H1 (cell line): ENCODE results near the gene ALS2CL. TPM values are rescaled to one million over a fixed set of nuclear protein-coding genes. Genes with fewer than 3 reads are reported as not detected.
A peak's percentile ranks its signal among the peaks of the same experiment; 100 is the strongest.

Experiments
- CTCF ChIA-PET: fragments of 300-600 bp; sonication (Branson Sonifier 250); formaldehyde crosslinking; loops from one replicate; lab custom pipeline; 2021; ENCODE audit not compliant: partially characterized antibody; lab: Charles Lee
- POLR2A ChIA-PET: fragments of 300-600 bp; sonication (Branson Sonifier 250); formaldehyde crosslinking; loops from one replicate; lab custom pipeline; 2021; ENCODE audit warnings: inconsistent platforms; ENCODE audit not compliant: partially characterized antibody; lab: Charles Lee
- DNase-seq, 2 experiments: peaks; one replicate each; pipeline versions ENCODE4 v3.0.0 to v3.0.0-alpha.2; 2010 to 2022; ENCODE audit warnings: low spot score in 2 of 2, low read depth in 1 of 2, mixed read lengths in 1 of 2
- FAIRE-seq: peaks from 2 replicates; lab custom pipeline; 2011; peaks lifted over from hg19 to GRCh38; lab: Jason Lieb, UNC
- H2AFZ ChIP-seq: 2 replicates; pipeline ENCODE4 v1.8.1; 2012; ENCODE audit warnings: low read length, inconsistent platforms
- H2AK5ac ChIP-seq: 2 replicates; pipeline ENCODE4 v1.6.1; 2013; ENCODE audit warnings: low read depth, low read length
- H2BK120ac ChIP-seq: replicated peaks from 2 replicates; pipeline ENCODE3; 2013; ENCODE audit warnings: low read depth, low read length, inconsistent platforms
- H2BK12ac ChIP-seq: 2 replicates; pipeline ENCODE4 v1.6.1; 2013; ENCODE audit warnings: low read depth, low read length
- H2BK15ac ChIP-seq: 2 replicates; pipeline ENCODE4 v1.6.1; 2013; ENCODE audit warnings: low read length
- H2BK20ac ChIP-seq: 2 replicates; pipeline ENCODE4 v1.6.1; 2013; ENCODE audit warnings: low read length
- H2BK5ac ChIP-seq: 2 replicates; pipeline ENCODE4 v1.6.1; 2013; ENCODE audit warnings: low read depth, low read length
- H3K14ac ChIP-seq: 2 replicates; pipeline ENCODE4 v1.6.1; 2013; ENCODE audit warnings: inconsistent platforms; ENCODE audit not compliant: insufficient read length
- H3K18ac ChIP-seq: 2 replicates; pipeline ENCODE4 v1.6.1; 2013; ENCODE audit warnings: low read length; ENCODE audit errors: extremely low read depth
- H3K23ac ChIP-seq: 2 replicates; pipeline ENCODE4 v1.6.1; 2013; ENCODE audit warnings: inconsistent platforms; ENCODE audit not compliant: insufficient read length
- H3K23me2 ChIP-seq: 2 replicates; pipeline ENCODE4 v1.6.1; 2013; ENCODE audit warnings: low read depth, low read length
- H3K27ac ChIP-seq: 2 replicates; pipeline ENCODE4 v1.6.1; 2011; ENCODE audit warnings: low read depth, low read length, inconsistent platforms
- H3K27me3 ChIP-seq, 4 experiments: replicated peaks in 1 of 4; 1 replicate in 1 of 4; 2 replicates in 3 of 4; pipeline versions ENCODE4 v1.6.1 to v1.8.1; 2011 to 2013; ENCODE audit warnings: low read length in 3 of 4, mild to moderate bottlenecking in 3 of 4, inconsistent platforms in 2 of 4, mixed read lengths in 2 of 4, moderate library complexity in 1 of 4; ENCODE audit not compliant: control insufficient read depth in 3 of 4, insufficient read depth in 3 of 4; ENCODE audit errors: extremely low read depth in 1 of 4
- H3K36me3 ChIP-seq, 4 experiments: 2 replicates each; pipeline versions ENCODE4 v1.6.1 to v1.8.1; 2011 to 2013; ENCODE audit warnings: mild to moderate bottlenecking in 4 of 4, low read length in 3 of 4, moderate library complexity in 2 of 4, control low read depth in 1 of 4, inconsistent platforms in 1 of 4; ENCODE audit not compliant: insufficient read depth in 4 of 4, control insufficient read depth in 2 of 4
- H3K4ac ChIP-seq: replicated peaks from 2 replicates; pipeline ENCODE3; 2013; ENCODE audit warnings: low read length, low read depth, mixed read lengths, inconsistent platforms; ENCODE audit not compliant: insufficient read length
- H3K4me1 ChIP-seq, 4 experiments: replicated peaks in 1 of 4; 1 replicate in 1 of 4; 2 replicates in 3 of 4; pipeline versions ENCODE4 v1.6.1 to v1.8.1; 2011 to 2013; ENCODE audit warnings: low read length in 3 of 4, inconsistent platforms in 2 of 4, mixed read lengths in 1 of 4; ENCODE audit not compliant: insufficient read depth in 4 of 4, control insufficient read depth in 3 of 4
- H3K4me2 ChIP-seq, 2 experiments: 2 replicates each; pipeline versions ENCODE4 v1.6.1 to v1.8.1; 2011 to 2013; ENCODE audit warnings: low read depth in 2 of 2, low read length in 2 of 2, control low read depth in 1 of 2, inconsistent platforms in 1 of 2, mild to moderate bottlenecking in 1 of 2; ENCODE audit not compliant: insufficient read depth in 1 of 2
- H3K4me3 ChIP-seq, 4 experiments: fragments of 200-600, 300-600 bp in 1 of 4; sonication (generic), shearing (Covaris generic), sonication (Bioruptor Twin) in 1 of 4; 2 replicates each; pipeline versions ENCODE4 v1.5.1 to v1.8.1; 2011 to 2016; ENCODE audit warnings: low read length in 4 of 4, low read depth in 3 of 4, control low read depth in 2 of 4, inconsistent platforms in 2 of 4, mild to moderate bottlenecking in 2 of 4, mixed read lengths in 1 of 4, moderate library complexity in 1 of 4; ENCODE audit not compliant: insufficient read depth in 2 of 4; ENCODE audit errors: extremely low read depth in 1 of 4
- H3K56ac ChIP-seq: replicated peaks from 2 replicates; pipeline ENCODE3; 2013; ENCODE audit warnings: low read depth, mild to moderate bottlenecking, mixed read lengths, low read length, inconsistent platforms; ENCODE audit not compliant: insufficient read length
- H3K79me1 ChIP-seq: 2 replicates; pipeline ENCODE4 v1.6.1; 2013; ENCODE audit warnings: low read depth, low read length, control low read depth
- H3K79me2 ChIP-seq, 2 experiments: 2 replicates each; pipeline versions ENCODE4 v1.6.1 to v1.8.1; 2012 to 2013; ENCODE audit warnings: low read length in 2 of 2, mild to moderate bottlenecking in 2 of 2, inconsistent platforms in 1 of 2; ENCODE audit not compliant: insufficient read depth in 2 of 2, control insufficient read depth in 1 of 2
- H3K9ac ChIP-seq, 4 experiments: replicated peaks in 1 of 4; 1 replicate in 1 of 4; 2 replicates in 3 of 4; pipeline versions ENCODE4 v1.6.1 to v1.8.1; 2011 to 2013; ENCODE audit warnings: low read depth in 3 of 4, low read length in 3 of 4, control low read depth in 2 of 4, mild to moderate bottlenecking in 2 of 4, moderate library complexity in 2 of 4, inconsistent platforms in 1 of 4; ENCODE audit errors: extremely low read depth in 1 of 4
- H3K9me3 ChIP-seq, 2 experiments: 2 replicates each; pipeline versions ENCODE4 v1.6.1 to v1.8.1; 2012 to 2013; ENCODE audit warnings: mild to moderate bottlenecking in 2 of 2, moderate library complexity in 2 of 2, control low read depth in 1 of 2, inconsistent platforms in 1 of 2, low read depth in 1 of 2, low read length in 1 of 2, mixed read lengths in 1 of 2; ENCODE audit not compliant: insufficient read depth in 2 of 2
- H4K20me1 ChIP-seq, 2 experiments: replicated peaks in 1 of 2; 2 replicates each; pipeline versions ENCODE3 to v1.8.1; 2011 to 2013; ENCODE audit warnings: inconsistent platforms in 2 of 2, low read length in 2 of 2, mild to moderate bottlenecking in 1 of 2; ENCODE audit not compliant: insufficient read depth in 2 of 2, control insufficient read depth in 1 of 2
- H4K5ac ChIP-seq: 2 replicates; pipeline ENCODE4 v1.6.1; 2013; ENCODE audit warnings: low read length, low read depth, mixed read lengths, inconsistent platforms; ENCODE audit not compliant: insufficient read length
- H4K8ac ChIP-seq: 2 replicates; pipeline ENCODE4 v1.8.0; 2013; ENCODE audit warnings: mild to moderate bottlenecking, moderate library complexity, low read length, inconsistent platforms; ENCODE audit not compliant: insufficient read depth; ENCODE audit errors: extremely low read depth
- H4K91ac ChIP-seq: replicated peaks from 2 replicates; pipeline ENCODE3; 2013; ENCODE audit warnings: low read length, mixed read lengths, inconsistent platforms; ENCODE audit not compliant: insufficient read length
- TCF12 ChIP-seq: IDR thresholded peaks from 2 replicates; pipeline ENCODE4 v1.6.1; 2011; ENCODE audit warnings: low read depth, mild to moderate bottlenecking, low read length
- WGBS, 2 experiments: shearing (Covaris generic) in 1 of 2; methylation state at CpG; one replicate each; pipeline versions ENCODE4 v1.1.6 to v1.1.7; 2013 to 2015; ENCODE audit warnings: low lambda C conversion rate in 2 of 2, mixed read lengths in 2 of 2, inconsistent platforms in 1 of 2, low coverage in 1 of 2, missing lambda C conversion rate in 1 of 2; ENCODE audit not compliant: insufficient replicate concordance in 2 of 2, insufficient coverage in 1 of 2, insufficient read length in 1 of 2; ENCODE audit errors: extremely low coverage in 1 of 2, missing lambda C conversion rate in 1 of 2; 5-methylcytosine and 5-hydroxymethylcytosine counted together
- polyA plus RNA-seq, 7 experiments: library from polyadenylated mRNA; depleted of rRNA in 3 of 7; stranded (reverse) in 5 of 7; unstranded in 2 of 7; fragments of >200 nt in 5 of 7; fragments of 200-250 nt in 2 of 7; gene quantifications; 1 replicate in 5 of 7; 2 replicates in 1 of 7; 4 replicates in 1 of 7; pipeline versions ENCODE4 v1.2.1 to v1.2.3, GENCODE V29; 2011 to 2013; ENCODE audit warnings: missing spikeins in 2 of 7, mixed read lengths in 2 of 7
- total RNA-seq: library from RNA; stranded (reverse); fragmentation: NEBNext Ultra II Directional; extraction: Animal tissue kit (Norgen Biotek cat#: 25700); gene quantifications from 2 replicates; pipeline ENCODE4 v1.2.1, GENCODE V29; 2021

Gene ALS2CL
- total and polyA plus RNA-seq, 2 of the 8 experiments (the other 6 are each of a cell fraction or from before 2014, with no cell fraction given), result 4.8 to 5.4 TPM

- H3K4me3 ChIP-seq, result no peak overlapping the region
- H4K91ac ChIP-seq, result no peak overlapping the region
- H3K79me2 ChIP-seq, result no peaks in the 10 kb centered on the region
- H4K5ac ChIP-seq, result no peak overlapping the region
- H3K79me1 ChIP-seq, result no peaks in the 10 kb centered on the region
- H3K23me2 ChIP-seq, result no peaks in the 10 kb centered on the region
- no peaks in the 10 kb centered on the region for H3K9me3 ChIP-seq
- TF ChIP-seq TCF12, result no peak
- H3K27me3 ChIP-seq, result no peaks in the 10 kb centered on the region
- H3K23ac ChIP-seq, result no peak overlapping the region
- H3K18ac ChIP-seq, result no peak overlapping the region
- no peak overlapping the region for H3K14ac ChIP-seq
- no peak overlapping the region for H3K27ac ChIP-seq
- DNase-seq (peak in 1 of 2 experiments; percentile 32), FAIRE-seq (no peak)
- H2BK12ac ChIP-seq, result no peak overlapping the region
- H4K20me1 ChIP-seq, result peaks cover 0 to 1% of the 10 kb centered on the region in 2 experiments
- ChIA-PET POLR2A (interaction anchor here (0.7 to 1.7 kb wide), 3 partner anchors 10 to 97 kb away, joined by 3 to 5 read pairs (median 4); partner anchors contain the start of gene ALS2CL), CTCF (interaction anchor here (0.8 to 4.3 kb wide), 8 partner anchors 9 to 184 kb away, joined by 3 to 32 read pairs (median 7); no protein-coding TSS in a partner anchor)
- no peak overlapping the region for H2BK120ac ChIP-seq
- H3K4me1 ChIP-seq, result no peaks in the 10 kb centered on the region; a peak in 1 of 7 replicates
- 91% methylated on average over 6 of the region's 6 CpGs; no CpG with 5 or more reads in 1 of the 2 experiments for WGBS, 2 experiments
- H2AK5ac ChIP-seq, result no peak overlapping the region
- H3K9ac ChIP-seq, result no peak overlapping the region
- no peaks in the 10 kb centered on the region for H3K36me3 ChIP-seq
- H3K4me2 ChIP-seq, result no peak overlapping the region
- no peak overlapping the region for H3K56ac ChIP-seq
- no peak overlapping the region for H2AFZ ChIP-seq
- H2BK20ac ChIP-seq, result no peak overlapping the region
- H4K8ac ChIP-seq, result no peak overlapping the region
- H2BK15ac ChIP-seq, result no peak overlapping the region
- no peak overlapping the region for H3K4ac ChIP-seq
- H2BK5ac ChIP-seq, result no peak overlapping the region
Observed at GRCh38 chr3:46672349-46672695, 21.2 kb downstream of the ALS2CL start.
